Ascending aorta (tissue), 2 donors: ENCODE results near the gene SPON2. TPM values are rescaled to one million over a fixed set of nuclear protein-coding genes. Genes with fewer than 3 reads are reported as not detected.
"Not testable (repeated sequence)": the region's sequence is repeated elsewhere in the genome, so short reads cannot be mapped to it uniquely, and the experiment has no call there.

Source experiments
- DNase-seq, 2 donors: peaks; one replicate each; pipeline ENCODE4 v3.0.0-alpha.2; 2019; ENCODE audit warnings: low spot score in 2 of 2
- H3K27ac ChIP-seq, 2 donors: fragments of 200-600 bp; sonication (generic); one replicate each; pipeline ENCODE4 v1.5.1; 2016 to 2017; ENCODE audit warnings: mild to moderate bottlenecking in 1 of 2
- H3K27me3 ChIP-seq: fragments of 200-600 bp; sonication (generic); one replicate; pipeline ENCODE4 v1.5.1; 2017
- H3K36me3 ChIP-seq, 2 donors: fragments of 200-600 bp; sonication (generic); one replicate each; pipeline ENCODE4 v1.5.1; 2016
- H3K4me1 ChIP-seq, 2 donors: fragments of 200-600 bp; sonication (generic); one replicate each; pipeline ENCODE4 v1.5.1; 2016 to 2017; ENCODE audit warnings: mild to moderate bottlenecking in 1 of 2
- H3K4me3 ChIP-seq, 2 donors: fragments of 200-600 bp; sonication (generic); one replicate each; pipeline ENCODE4 v1.5.1; 2016 to 2017; ENCODE audit warnings: mild to moderate bottlenecking in 1 of 2
- H3K9me3 ChIP-seq, 2 donors: fragments of 200-600 bp; sonication (generic); one replicate each; pipeline ENCODE4 v1.5.1; 2016
- intact Hi-C: fragments of 100-400 bp; cut with DNase I; formaldehyde crosslinking; loops from one replicate; pipeline ENCODE4 v1.15.1; 2023
- total RNA-seq: library from RNA; depleted of rRNA; stranded (reverse); fragments of >200 nt; gene quantifications from one replicate; pipeline ENCODE4 v1.1.0, GENCODE V29; 2016
- TF ChIP-seq, protein P1 (sequence below), 3 experiments: fragments of 200-600 bp in 2 of 3; fragments of 450-650 bp in 1 of 3; sonication (generic) in 2 of 3; IDR thresholded peaks; one replicate each; pipeline ENCODE4 v1.5.1; 2016 to 2019; ENCODE audit warnings: antibody characterized with exemption in 3 of 3, mild to moderate bottlenecking in 1 of 3, moderate library complexity in 1 of 3

SPON2 gene
- total RNA-seq, 1 donor from 2014 or later: 14.0 TPM

DNA sequence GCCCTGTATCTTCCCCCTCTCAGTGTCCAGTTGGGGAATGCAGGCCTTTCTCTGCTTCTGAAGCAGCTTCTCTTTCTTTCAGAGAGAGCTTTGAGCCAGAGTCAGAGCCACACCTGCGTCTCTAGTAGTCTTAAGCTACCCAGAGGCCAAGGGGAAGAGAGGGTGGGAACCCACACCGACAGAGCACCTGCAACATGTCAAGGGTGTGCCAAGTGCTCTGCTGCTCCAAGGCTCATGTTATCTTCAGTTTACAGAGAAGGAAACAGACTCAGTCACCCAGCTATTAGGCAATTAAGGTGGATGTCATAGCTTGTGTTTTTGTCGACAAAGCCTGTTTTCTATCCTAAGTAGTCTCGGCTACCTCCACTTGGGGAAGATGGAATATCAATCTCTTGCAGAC is 36.3 kb downstream of the SPON2 start:
- DNase-seq: no peak
- TF ChIP-seq, protein P1, sequence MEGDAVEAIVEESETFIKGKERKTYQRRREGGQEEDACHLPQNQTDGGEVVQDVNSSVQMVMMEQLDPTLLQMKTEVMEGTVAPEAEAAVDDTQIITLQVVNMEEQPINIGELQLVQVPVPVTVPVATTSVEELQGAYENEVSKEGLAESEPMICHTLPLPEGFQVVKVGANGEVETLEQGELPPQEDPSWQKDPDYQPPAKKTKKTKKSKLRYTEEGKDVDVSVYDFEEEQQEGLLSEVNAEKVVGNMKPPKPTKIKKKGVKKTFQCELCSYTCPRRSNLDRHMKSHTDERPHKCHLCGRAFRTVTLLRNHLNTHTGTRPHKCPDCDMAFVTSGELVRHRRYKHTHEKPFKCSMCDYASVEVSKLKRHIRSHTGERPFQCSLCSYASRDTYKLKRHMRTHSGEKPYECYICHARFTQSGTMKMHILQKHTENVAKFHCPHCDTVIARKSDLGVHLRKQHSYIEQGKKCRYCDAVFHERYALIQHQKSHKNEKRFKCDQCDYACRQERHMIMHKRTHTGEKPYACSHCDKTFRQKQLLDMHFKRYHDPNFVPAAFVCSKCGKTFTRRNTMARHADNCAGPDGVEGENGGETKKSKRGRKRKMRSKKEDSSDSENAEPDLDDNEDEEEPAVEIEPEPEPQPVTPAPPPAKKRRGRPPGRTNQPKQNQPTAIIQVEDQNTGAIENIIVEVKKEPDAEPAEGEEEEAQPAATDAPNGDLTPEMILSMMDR (IDR thresholded peaks at IDR 0.05): no peak
- Histone ChIP-seq H3K36me3 (no peaks in the 10 kb centered on the region), H3K27me3 (no peaks in the 10 kb centered on the region), H3K4me3 (no peak overlapping the region), H3K4me1 (no peaks in the 10 kb centered on the region), H3K9me3 (no peaks in the 10 kb centered on the region), H3K27ac (no peak overlapping the region)
- intact Hi-C loops: no loop called here

- DNase-seq: no peak
- Histone ChIP-seq H3K4me1 (no peaks in the 10 kb centered on the region), H3K4me3 (no peak overlapping the region), H3K9me3 (no peaks in the 10 kb centered on the region), H3K27ac (no peak overlapping the region), H3K36me3 (no peaks in the 10 kb centered on the region), H3K27me3 (no peaks in the 10 kb centered on the region)
- intact Hi-C loops: no loop called here
- TF ChIP-seq, protein P1 (IDR thresholded peaks at IDR 0.05): no peak
Measured at GRCh38 chr4:1133033-1133432, 39.4 kb downstream of the SPON2 start.

- intact Hi-C loops: loop anchor here (1.0 to 2.0 kb wide), 4 partner anchors 37 to 222 kb away; partner anchors contain the start of gene CTBP1
- Histone ChIP-seq H3K4me1 (no peaks in the 10 kb centered on the region), H3K36me3 (no peaks in the 10 kb centered on the region), H3K4me3 (no peak overlapping the region), H3K27ac (no peak overlapping the region), H3K9me3 (no peaks in the 10 kb centered on the region), H3K27me3 (no peaks in the 10 kb centered on the region)
- TF ChIP-seq, protein P1 (IDR thresholded peaks at IDR 0.05): peak; percentile 92 to 100 (median 98)
- peak in 1 of 2 donors; percentile 79 for DNase-seq
Measured at GRCh38 chr4:1130316-1131186, 41.8 kb downstream of the SPON2 start.

GRCh38 chr4:1126506-1126905 is 45.9 kb downstream of the SPON2 start:
- TF ChIP-seq, protein P1 (IDR thresholded peaks at IDR 0.05): no peak
- Histone ChIP-seq H3K4me1 (no peaks in the 10 kb centered on the region), H3K27me3 (peaks cover 4% of the 10 kb centered on the region), H3K4me3 (no peak overlapping the region), H3K9me3 (no peaks in the 10 kb centered on the region), H3K27ac (no peak overlapping the region), H3K36me3 (no peaks in the 10 kb centered on the region)
- intact Hi-C loops: no loop called here
- DNase-seq: no peak

- H3K4me1 ChIP-seq, H3K36me3 ChIP-seq, H3K27me3 ChIP-seq, H3K9me3 ChIP-seq, H3K4me3 ChIP-seq, H3K27ac ChIP-seq, DNase-seq, intact Hi-C loops: not testable (repeated sequence)
Measured at GRCh38 chr4:1125466-1125865, 46.9 kb downstream of the SPON2 start.

GRCh38 chr4:1124818-1125217 is 47.6 kb downstream of the SPON2 start:
- TF ChIP-seq, protein P1 (IDR thresholded peaks at IDR 0.05): no peak
- intact Hi-C loops: no loop called here

More at GRCh38 chr4:1124818-1125217, 47.6 kb downstream of the SPON2 start:
- H3K4me3 ChIP-seq: no peak overlapping the region
- DNase-seq: no peak
- peaks cover 4% of the 10 kb centered on the region for H3K27me3 ChIP-seq
- no peak overlapping the region for H3K27ac ChIP-seq
- no peaks in the 10 kb centered on the region for H3K9me3 ChIP-seq
- H3K36me3 ChIP-seq: no peaks in the 10 kb centered on the region
- H3K4me1 ChIP-seq: no peaks in the 10 kb centered on the region
